K562 (cell line): Measurements from ENCODE around the gene LYPD3. TPM values are rescaled to one million over a fixed set of nuclear protein-coding genes. Genes with fewer than 3 reads are reported as not detected.

Experiments used
- ATAC-seq: fragments of 200-7000 bp; cut with Tn5 transposase; 3 replicates; pipeline ENCODE4 v1.9.1; 2020; ENCODE audit warnings: moderate library complexity
- BruUV-seq: library from RNA; stranded (reverse); fragments of 400-500 nt; replicated peaks from 2 replicates; lab custom pipeline; 2021; lab: Mats Ljungman, UMichigan
- CTCF ChIA-PET: fragments of 300-600 bp; formaldehyde crosslinking; extraction: SDS; loops from one replicate; lab custom pipeline; 2021; ENCODE audit warnings: low intra/inter-chr PET ratio; lab: Yijun Ruan, JAX
- POLR2A ChIA-PET: fragments of 300-600, 350-650 bp; sonication (Branson Sonifier 250); formaldehyde crosslinking; extraction: SDS; loops from one replicate; lab custom pipeline; 2021; ENCODE audit warnings: antibody characterized with exemption, inconsistent platforms; lab: Yijun Ruan, JAX
- DNase-seq, 4 experiments: peaks; one replicate each; pipeline versions ENCODE4 v3.0.0 to v3.0.0-alpha.2; 2011 to 2018; ENCODE audit warnings: low spot score in 3 of 4, mixed read lengths in 3 of 4; ENCODE audit errors: extremely low read depth in 1 of 4
- FAIRE-seq: peaks from 2 replicates; lab custom pipeline; 2011; peaks lifted over from hg19 to GRCh38; lab: Jason Lieb, UNC
- H2AFZ ChIP-seq: 2 replicates; pipeline ENCODE4 v1.6.0; 2011; ENCODE audit warnings: low read depth, low read length, control low read depth, inconsistent platforms
- H3K27ac ChIP-seq: fragments of 200-600 bp; 3 replicates; pipeline ENCODE4 v1.8.0; 2011; ENCODE audit warnings: low read depth, mild to moderate bottlenecking, control low read depth, inconsistent platforms, low read length, moderate library complexity, mixed read lengths; ENCODE audit errors: extremely low read depth
- H3K27me3 ChIP-seq, 2 experiments: fragments of 300-600 bp in 1 of 2; 2 replicates in 1 of 2; 3 replicates in 1 of 2; pipeline versions ENCODE4 v1.6.0 to v1.8.0; 2011; ENCODE audit warnings: inconsistent platforms in 2 of 2, low read length in 2 of 2, mild to moderate bottlenecking in 1 of 2, mixed read lengths in 1 of 2, moderate library complexity in 1 of 2; ENCODE audit not compliant: control insufficient read depth in 2 of 2, insufficient read depth in 2 of 2
- H3K36me3 ChIP-seq: fragments of 300-600 bp; 3 replicates; pipeline ENCODE4 v1.8.0; 2011; ENCODE audit warnings: mild to moderate bottlenecking, low read length, inconsistent platforms; ENCODE audit not compliant: control insufficient read depth, insufficient read depth
- H3K4me1 ChIP-seq, 2 experiments: fragments of 200-600 bp in 1 of 2; replicated peaks in 1 of 2; 2 replicates in 1 of 2; 3 replicates in 1 of 2; pipeline versions ENCODE4 v1.5.1 to v1.8.0; 2011; ENCODE audit warnings: inconsistent platforms in 2 of 2, low read length in 2 of 2, mild to moderate bottlenecking in 1 of 2, mixed read lengths in 1 of 2, moderate library complexity in 1 of 2; ENCODE audit not compliant: control insufficient read depth in 2 of 2, insufficient read depth in 2 of 2
- H3K4me2 ChIP-seq: 2 replicates; pipeline ENCODE4 v1.6.1; 2011; ENCODE audit warnings: low read length, control low read depth, inconsistent platforms, mixed read lengths; ENCODE audit not compliant: insufficient read depth
- H3K4me3 ChIP-seq: fragments of 200-600 bp; sonication (generic), shearing (Covaris generic); 2 replicates; pipeline ENCODE4 v1.5.1; 2016; ENCODE audit warnings: control low read depth, inconsistent platforms
- H3K79me2 ChIP-seq: fragments of 200-600 bp; 3 replicates; pipeline ENCODE4 v1.8.0; 2011; ENCODE audit warnings: low read length, inconsistent platforms; ENCODE audit not compliant: control insufficient read depth, insufficient read depth
- H3K9ac ChIP-seq, 2 experiments: 2 replicates each; pipeline versions ENCODE4 v1.6.0 to v1.6.1; 2011; ENCODE audit warnings: low read depth in 2 of 2, low read length in 2 of 2, control low read depth in 1 of 2, inconsistent platforms in 1 of 2, mild to moderate bottlenecking in 1 of 2, mixed read lengths in 1 of 2; ENCODE audit not compliant: insufficient read depth in 1 of 2
- H3K9me1 ChIP-seq: one replicate; pipeline ENCODE4 v1.6.0; 2011; ENCODE audit warnings: inconsistent platforms, mild to moderate bottlenecking, low read length, moderate library complexity; ENCODE audit not compliant: control insufficient read depth, insufficient read depth
- H3K9me3 ChIP-seq: replicated peaks from 2 replicates; pipeline ENCODE4 v1.5.1; 2011; ENCODE audit warnings: low read depth, low read length, inconsistent platforms; ENCODE audit not compliant: control insufficient read depth, insufficient read depth
- H4K20me1 ChIP-seq: replicated peaks from 2 replicates; pipeline ENCODE4 v1.6.1; 2011; ENCODE audit warnings: low read length, inconsistent platforms, mixed read lengths; ENCODE audit not compliant: control insufficient read depth, insufficient read depth
- POU5F1 ChIP-seq: fragments of 150-350 bp; IDR thresholded peaks from 2 replicates; pipeline ENCODE4 v1.6.1; 2014; ENCODE audit warnings: borderline replicate concordance, low read length, low read depth, mild to moderate bottlenecking; ENCODE audit not compliant: partially characterized antibody
- RBM25 ChIP-seq: fragments of 200-400 bp; formaldehyde crosslinking; IDR thresholded peaks from 2 replicates; pipeline ENCODE4 v1.6.1; 2018; ENCODE audit warnings: low read length, low read depth, moderate library complexity; ENCODE audit not compliant: severe bottlenecking
- RERE ChIP-seq: sonication (generic); formaldehyde crosslinking; IDR thresholded peaks from 2 replicates; pipeline ENCODE4 v1.8.0; 2023; ENCODE audit warnings: missing genetic modification reagents, mild to moderate bottlenecking, borderline replicate concordance
- SPI1 ChIP-seq: IDR thresholded peaks from 2 replicates; pipeline ENCODE4 v1.6.1; 2011; ENCODE audit warnings: low read depth, low read length, control low read depth, borderline replicate concordance
- ZC3H4 ChIP-seq: sonication (generic); formaldehyde crosslinking; IDR thresholded peaks from 2 replicates; pipeline ENCODE4 v1.9.0; 2021; ENCODE audit warnings: missing genetic modification reagents, borderline replicate concordance
- WGBS: fragments of 100-300 bp; shearing (Covaris generic); methylation state at CpG from one replicate; pipeline ENCODE4 v1.1.6; 2016; ENCODE audit warnings: low coverage, mixed read lengths; ENCODE audit not compliant: insufficient coverage; ENCODE audit errors: missing lambda C conversion rate; 5-methylcytosine and 5-hydroxymethylcytosine counted together
- in situ Hi-C: fragments of 300-500 bp; cut with MboI; formaldehyde crosslinking; loops from 4 replicates; pipeline ENCODE4 v1.15.0; 2018; ENCODE audit warnings: inconsistent platforms, mixed read lengths
- intact Hi-C: fragments of 100-400 bp; cut with micrococcal nuclease; formaldehyde crosslinking; loops from 2 replicates; pipeline ENCODE4 v1.14.2; 2022
- polyA plus RNA-seq, 8 experiments: library from polyadenylated mRNA; depleted of rRNA in 4 of 8; stranded (reverse) in 5 of 8; unstranded in 3 of 8; fragments of >200 nt; fragmentation: Nextera tagmentation in 2 of 8; fragmentation: Illumina TruSeq in 1 of 8; extraction: Ambion mirVana in 2 of 8; extraction: Trizol in 1 of 8; gene quantifications; 2 replicates each; pipeline versions ENCODE4 v1.2.1 to v1.2.3, GENCODE V29; 2011 to 2014; ENCODE audit warnings: inconsistent platforms in 1 of 8, missing spikeins in 1 of 8
- total RNA-seq, 7 experiments: library from RNA; depleted of rRNA in 6 of 7; stranded (reverse); fragments of >200 nt in 6 of 7; fragmentation: Illumina TruSeq in 2 of 7; extraction: Trizol in 2 of 7; gene quantifications; 2 replicates each; pipeline versions ENCODE4 v1.2.1 to v1.2.3, GENCODE V29; 2011 to 2021; ENCODE audit warnings: low replicate concordance in 1 of 7

LYPD3 gene
- total and polyA plus RNA-seq, 9 of the 15 experiments (the other 6 are each of a cell fraction or from before 2014, with no cell fraction given) = 0.04 to 0.33 (median 0.20) TPM; not detected in 1

DNA sequence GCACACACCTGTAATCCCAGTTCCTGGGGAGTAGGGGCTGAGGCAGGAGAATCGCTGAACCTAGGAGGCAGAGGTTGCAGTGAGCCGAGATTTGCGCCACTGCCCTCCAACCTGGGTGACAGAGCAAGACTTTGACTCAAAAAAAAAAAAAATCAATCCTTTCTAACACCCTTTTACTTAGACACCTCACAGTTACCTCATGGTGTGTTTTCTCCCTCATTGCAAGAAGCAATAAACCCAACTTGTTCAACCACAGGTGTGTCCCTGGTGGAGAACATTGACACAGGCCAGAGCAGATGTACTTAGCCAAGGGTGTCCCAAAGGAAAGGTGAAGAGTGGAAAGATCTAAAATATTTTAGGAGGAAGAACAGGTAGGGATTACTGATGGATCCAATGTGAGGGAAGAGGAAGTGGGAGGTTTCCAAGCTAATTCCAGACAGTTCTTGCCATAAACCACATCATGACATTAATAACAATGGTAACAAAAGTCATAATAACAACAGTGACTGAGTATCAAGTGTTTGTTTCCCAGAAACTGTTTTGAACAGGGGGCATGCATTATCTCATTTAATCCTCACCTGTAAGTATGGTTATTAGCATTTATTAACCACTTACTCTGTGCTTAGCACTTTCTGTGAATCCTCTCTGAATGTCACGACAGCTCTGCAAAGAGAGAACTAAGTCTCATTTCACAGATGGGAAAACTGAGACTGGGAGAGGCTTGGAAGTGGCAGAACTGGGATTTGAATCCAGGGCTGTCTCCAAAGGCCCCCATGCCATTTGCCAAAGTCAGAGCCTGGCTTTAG is 3.1 kb upstream of the LYPD3 start:
- POLR2A ChIA-PET = interaction anchor here (0.5 kb wide), 1 partner anchor 18 kb away, joined by 3 read pairs; no protein-coding TSS in a partner anchor
- Histone ChIP-seq H3K27me3 (no peaks in the 10 kb centered on the region), H3K4me3 (no peak overlapping the region), H3K4me1 (peaks cover 15 to 17% of the 10 kb centered on the region in 2 experiments), H2AFZ (no peak overlapping the region), H3K9ac (no peak overlapping the region), H4K20me1 (no peaks in the 10 kb centered on the region), H3K36me3 (no peaks in the 10 kb centered on the region), H3K9me3 (no peaks in the 10 kb centered on the region), H3K27ac (no peak overlapping the region), H3K4me2 (no peak overlapping the region), H3K9me1 (no peaks in the 10 kb centered on the region), H3K79me2 (no peaks in the 10 kb centered on the region)
- in situ Hi-C loops (no loop called here), intact Hi-C loops (no loop called here)
- ATAC-seq (no peak), DNase-seq (no peak), FAIRE-seq (no peak)
- CTCF ChIA-PET = no interaction called here
- WGBS = 40% methylated on average over 4 of the region's 4 CpGs
- no TSS peak for BruUV-seq
- peak; percentile 51 for TF ChIP-seq RBM25
- no peak for TF ChIP-seq ZC3H4 (CRISPR knock-in tag)
- TF ChIP-seq SPI1 = peak; percentile 47; the same call in 1 of the 2 replicates
- TF ChIP-seq RERE (CRISPR knock-in tag) = no peak
- no peak for TF ChIP-seq POU5F1
